Upper lobe of left lung (tissue), 6 donors: ENCODE data around the gene PFN4. TPM values are rescaled to one million over a fixed set of nuclear protein-coding genes. Genes with fewer than 3 reads are reported as not detected.

Experiments used
- ATAC-seq, 2 donors: fragments of 200-7000 bp; cut with Tn5 transposase; one replicate each; pipeline ENCODE4 v1.9.1; 2022; ENCODE audit warnings: mild to moderate bottlenecking in 2 of 2, moderate library complexity in 2 of 2; ENCODE audit not compliant: low FRiP score in 2 of 2
- DNase-seq, 2 donors: peaks; one replicate each; pipeline ENCODE4 v3.0.0-alpha.2; 2019 to 2020
- H3K27ac ChIP-seq, 4 donors: fragments of 200-600 bp; sonication (generic); one replicate each; pipeline ENCODE4 v1.5.1; 2016 to 2019
- H3K27me3 ChIP-seq, 4 donors: fragments of 200-600 bp; sonication (generic); one replicate each; pipeline ENCODE4 v1.5.1; 2017 to 2019
- H3K36me3 ChIP-seq, 4 donors: fragments of 200-600 bp; sonication (generic); one replicate each; pipeline ENCODE4 v1.5.1; 2016 to 2019
- H3K4me1 ChIP-seq, 4 donors: fragments of 200-600 bp; sonication (generic); one replicate each; pipeline ENCODE4 v1.5.1; 2018 to 2019
- H3K4me3 ChIP-seq, 4 donors: fragments of 200-600 bp; sonication (generic); one replicate each; pipeline ENCODE4 v1.5.1; 2017 to 2019; ENCODE audit warnings: mild to moderate bottlenecking in 2 of 4, moderate library complexity in 1 of 4
- H3K9me3 ChIP-seq, 4 donors: fragments of 200-600 bp; sonication (generic); one replicate each; pipeline ENCODE4 v1.5.1; 2018 to 2019
- EP300 ChIP-seq, 4 donors: sonication (generic); formaldehyde crosslinking; IDR thresholded peaks; one replicate each; pipeline ENCODE4 v1.5.1; 2017; ENCODE audit warnings: antibody characterized with exemption in 4 of 4, control low read depth in 2 of 4
- POLR2A ChIP-seq, 4 donors: fragments of 450-650 bp; IDR thresholded peaks; one replicate each; pipeline ENCODE4 v1.5.1; 2016 to 2017; ENCODE audit warnings: antibody characterized with exemption in 4 of 4, mild to moderate bottlenecking in 2 of 4
- POLR2AphosphoS5 ChIP-seq, 2 donors: sonication (generic); formaldehyde crosslinking; IDR thresholded peaks; one replicate each; pipeline ENCODE4 v1.5.1; 2017; ENCODE audit warnings: antibody characterized with exemption in 2 of 2
- WGBS, 2 donors: methylation state at CpG; one replicate each; pipeline ENCODE4 v1.1.5; 2017 to 2018; 5-methylcytosine and 5-hydroxymethylcytosine counted together
- total RNA-seq, 6 donors: library from RNA; depleted of rRNA in 4 of 6; stranded (reverse); fragments of >200 nt in 4 of 6; gene quantifications; one replicate each; pipeline versions ENCODE4 v1.1.0 to v1.2.1, GENCODE V29; 2016 to 2021
- TF ChIP-seq, protein P1 (sequence below), 6 experiments: fragments of 450-650 bp in 4 of 6; fragments of 200-600 bp in 2 of 6; sonication (generic) in 2 of 6; IDR thresholded peaks; one replicate each; pipeline ENCODE4 v1.5.1; 2016 to 2019; ENCODE audit warnings: antibody characterized with exemption in 6 of 6
- donor health status: DM: no; HTN: no; CAD: no; lungs with moderate emphysema.
- donor health status: DM: no; HTN: yes; CAD: no; lungs with severe emphysema.

Gene PFN4
- total RNA-seq, 6 donors from 2014 or later, result 0.54 TPM; not detected in 4

- Histone ChIP-seq H3K4me1 (peaks cover 0 to 4% (median 0%) of the 10 kb centered on the region in 4 donors), H3K27ac (no peak overlapping the region), H3K36me3 (peaks cover 0 to 4% (median 0%) of the 10 kb centered on the region in 4 donors), H3K9me3 (no peaks in the 10 kb centered on the region), H3K4me3 (no peak overlapping the region), H3K27me3 (no peaks in the 10 kb centered on the region)
- ATAC-seq (no peak), DNase-seq (no peak)
- TF ChIP-seq, protein P1, sequence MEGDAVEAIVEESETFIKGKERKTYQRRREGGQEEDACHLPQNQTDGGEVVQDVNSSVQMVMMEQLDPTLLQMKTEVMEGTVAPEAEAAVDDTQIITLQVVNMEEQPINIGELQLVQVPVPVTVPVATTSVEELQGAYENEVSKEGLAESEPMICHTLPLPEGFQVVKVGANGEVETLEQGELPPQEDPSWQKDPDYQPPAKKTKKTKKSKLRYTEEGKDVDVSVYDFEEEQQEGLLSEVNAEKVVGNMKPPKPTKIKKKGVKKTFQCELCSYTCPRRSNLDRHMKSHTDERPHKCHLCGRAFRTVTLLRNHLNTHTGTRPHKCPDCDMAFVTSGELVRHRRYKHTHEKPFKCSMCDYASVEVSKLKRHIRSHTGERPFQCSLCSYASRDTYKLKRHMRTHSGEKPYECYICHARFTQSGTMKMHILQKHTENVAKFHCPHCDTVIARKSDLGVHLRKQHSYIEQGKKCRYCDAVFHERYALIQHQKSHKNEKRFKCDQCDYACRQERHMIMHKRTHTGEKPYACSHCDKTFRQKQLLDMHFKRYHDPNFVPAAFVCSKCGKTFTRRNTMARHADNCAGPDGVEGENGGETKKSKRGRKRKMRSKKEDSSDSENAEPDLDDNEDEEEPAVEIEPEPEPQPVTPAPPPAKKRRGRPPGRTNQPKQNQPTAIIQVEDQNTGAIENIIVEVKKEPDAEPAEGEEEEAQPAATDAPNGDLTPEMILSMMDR (IDR thresholded peaks at IDR 0.05), result no peak
- TF ChIP-seq POLR2A (IDR thresholded peaks at IDR 0.05) (no peak), EP300 (IDR thresholded peaks at IDR 0.05) (no peak), POLR2AphosphoS5 (IDR thresholded peaks at IDR 0.05) (no peak)
- 100% methylated on average over 1 of the region's 1 CpG for WGBS, 2 donors
These were observed 39.4 kb upstream of the PFN4 start for GRCh38 chr2:24162494-24162893.

GRCh38 chr2:24160761-24161160 is 37.6 kb upstream of the PFN4 start:
- peaks cover 0 to 4% (median 0%) of the 10 kb centered on the region in 4 donors for H3K4me1 ChIP-seq
- H3K9me3 ChIP-seq, result no peaks in the 10 kb centered on the region
- TF ChIP-seq EP300 (IDR thresholded peaks at IDR 0.05) (no peak), POLR2A (IDR thresholded peaks at IDR 0.05) (no peak), POLR2AphosphoS5 (IDR thresholded peaks at IDR 0.05) (no peak)
- TF ChIP-seq, protein P1 (IDR thresholded peaks at IDR 0.05), result no peak
- DNase-seq (no peak), ATAC-seq (no peak)
- H3K36me3 ChIP-seq, result peaks cover 0 to 4% (median 0%) of the 10 kb centered on the region in 4 donors
- no peaks in the 10 kb centered on the region for H3K27me3 ChIP-seq
- H3K27ac ChIP-seq, result no peak overlapping the region
- no peak overlapping the region for H3K4me3 ChIP-seq

DNA sequence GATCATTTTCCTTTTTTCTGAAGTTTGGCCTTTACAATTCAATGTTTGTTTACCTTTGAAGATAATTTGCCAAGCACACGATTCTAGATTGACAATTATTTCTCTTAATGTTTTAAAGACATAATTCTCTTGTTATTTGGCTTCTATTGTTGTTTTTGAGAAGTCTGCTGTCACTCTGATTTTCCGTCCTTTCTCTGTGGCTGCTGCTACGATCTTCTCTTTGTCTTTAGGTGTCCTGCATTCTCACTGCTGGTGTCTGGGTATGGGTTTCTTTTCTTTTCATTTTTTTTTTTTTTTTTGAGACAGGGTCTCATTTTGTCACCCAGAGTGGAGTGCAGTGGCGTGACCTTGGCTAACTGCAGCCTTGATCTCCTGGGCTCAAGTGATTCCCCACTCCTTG is 36.6 kb upstream of the PFN4 start:
- H3K36me3 ChIP-seq, result peaks cover 0 to 4% (median 0%) of the 10 kb centered on the region in 4 donors
- TF ChIP-seq POLR2AphosphoS5 (IDR thresholded peaks at IDR 0.05) (no peak), EP300 (IDR thresholded peaks at IDR 0.05) (no peak), POLR2A (IDR thresholded peaks at IDR 0.05) (no peak)
- TF ChIP-seq, protein P1 (IDR thresholded peaks at IDR 0.05), result no peak
- no peak overlapping the region for H3K4me3 ChIP-seq
- WGBS, 2 donors, result 93 to 95% methylated on average over 4 of the region's 4 CpGs
- ATAC-seq (no peak), DNase-seq (no peak)
- peaks cover 0 to 4% (median 0%) of the 10 kb centered on the region in 4 donors for H3K4me1 ChIP-seq
- H3K9me3 ChIP-seq, result no peaks in the 10 kb centered on the region
- H3K27ac ChIP-seq, result no peak overlapping the region
- no peaks in the 10 kb centered on the region for H3K27me3 ChIP-seq

DNA sequence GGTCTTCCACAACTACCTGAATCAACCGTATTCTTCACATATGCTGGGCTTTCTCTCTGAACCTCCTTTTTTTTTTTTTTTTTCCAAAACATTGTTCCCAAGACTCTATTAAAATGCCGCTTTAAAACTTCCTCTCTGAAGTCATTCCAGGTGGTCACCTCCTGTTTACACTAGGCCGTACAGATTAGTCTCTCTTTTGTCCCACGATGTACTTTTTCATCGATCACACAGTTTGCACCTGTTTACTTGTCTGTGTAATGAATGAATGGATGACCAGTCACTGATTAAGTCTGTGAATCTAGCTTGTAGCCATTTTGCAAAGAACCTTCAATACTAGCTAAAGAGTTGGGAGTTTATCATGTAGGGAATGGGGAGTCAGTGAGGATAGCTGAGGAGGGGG is 35.0 kb upstream of the PFN4 start:
- WGBS, 2 donors, result 74 to 81% methylated on average over 5 of the region's 5 CpGs
- no peak overlapping the region for H3K4me3 ChIP-seq
- no peaks in the 10 kb centered on the region for H3K9me3 ChIP-seq
- no peak for ATAC-seq
- no peak for DNase-seq
- H3K27me3 ChIP-seq, result no peaks in the 10 kb centered on the region
- no peak overlapping the region for H3K27ac ChIP-seq
- TF ChIP-seq POLR2AphosphoS5 (IDR thresholded peaks at IDR 0.05), result no peak
- no peak for TF ChIP-seq EP300 (IDR thresholded peaks at IDR 0.05)
- TF ChIP-seq, protein P1 (IDR thresholded peaks at IDR 0.05), result no peak
- no peak for TF ChIP-seq POLR2A (IDR thresholded peaks at IDR 0.05)
- no peaks in the 10 kb centered on the region for H3K4me1 ChIP-seq
- H3K36me3 ChIP-seq, result peaks cover 0 to 4% (median under 1%) of the 10 kb centered on the region in 4 donors

DNA sequence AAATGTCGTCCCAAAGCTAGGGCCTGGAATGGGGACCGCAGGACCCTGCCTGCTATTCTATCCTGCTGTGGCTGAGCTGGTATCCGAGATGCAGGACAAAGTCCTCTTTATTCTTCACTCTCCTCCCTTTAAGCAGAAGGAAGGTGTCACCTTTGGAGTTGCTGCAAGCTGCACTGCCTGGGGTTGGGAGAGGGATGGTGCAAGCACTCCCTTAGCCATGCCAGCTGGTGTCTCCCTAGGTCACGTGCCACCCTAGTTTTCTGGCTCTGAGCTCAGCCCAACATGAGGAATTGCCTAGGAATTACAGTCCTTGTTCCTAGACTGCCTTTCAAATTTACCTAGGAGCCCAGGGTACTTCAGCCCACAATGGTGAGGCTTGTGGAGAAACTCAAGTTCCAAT is 30.3 kb upstream of the PFN4 start:
- no peak for TF ChIP-seq POLR2A (IDR thresholded peaks at IDR 0.05)
- TF ChIP-seq, protein P1 (IDR thresholded peaks at IDR 0.05), result no peak
- TF ChIP-seq EP300 (IDR thresholded peaks at IDR 0.05), result no peak
- TF ChIP-seq POLR2AphosphoS5 (IDR thresholded peaks at IDR 0.05), result no peak
- Histone ChIP-seq H3K27me3 (no peaks in the 10 kb centered on the region), H3K4me1 (no peaks in the 10 kb centered on the region), H3K27ac (no peak overlapping the region), H3K36me3 (peaks cover 0 to 11% (median 5%) of the 10 kb centered on the region in 4 donors), H3K4me3 (no peak overlapping the region), H3K9me3 (no peaks in the 10 kb centered on the region)
- DNase-seq (no peak), ATAC-seq (no peak)
- 96 to 98% methylated on average over 4 of the region's 4 CpGs for WGBS, 2 donors
